Panc1 (cell line): Measurements from ENCODE around the gene FBXL17. TPM values are rescaled to one million over a fixed set of nuclear protein-coding genes. Genes with fewer than 3 reads are reported as not detected.

Experiments
- ATAC-seq: fragments of 200-7000 bp; cut with Tn5 transposase; 2 replicates; pipeline ENCODE4 v1.9.1; 2020; ENCODE audit warnings: mild to moderate bottlenecking, moderate library complexity
- BruUV-seq: library from RNA; stranded (reverse); fragments of 400-500 nt; replicated peaks from 2 replicates; lab custom pipeline; 2021; lab: Mats Ljungman, UMichigan
- CTCF ChIA-PET: fragments of 300-600 bp; sonication (Branson Sonifier 250); formaldehyde crosslinking; loops from one replicate; lab custom pipeline; 2022; ENCODE audit warnings: antibody characterized with exemption; lab: Charles Lee
- POLR2A ChIA-PET: fragments of 300-600 bp; sonication (Branson Sonifier 250); formaldehyde crosslinking; loops from one replicate; lab custom pipeline; 2022; ENCODE audit warnings: antibody characterized with exemption; lab: Charles Lee
- DNase-seq: peaks from one replicate; pipeline ENCODE4 v3.0.0-alpha.2; 2010; ENCODE audit warnings: low read depth, low spot score
- H3K27ac ChIP-seq: 2 replicates; pipeline ENCODE4 v1.5.1; 2011; ENCODE audit warnings: mild to moderate bottlenecking, low read length, inconsistent platforms
- H3K27me3 ChIP-seq: fragments of 200-500 bp; sonication (Bioruptor generic); 2 replicates; pipeline ENCODE4 v1.6.0; 2014; ENCODE audit warnings: low read length, inconsistent platforms; ENCODE audit not compliant: control insufficient read depth, insufficient read depth
- H3K36me3 ChIP-seq: fragments of 200-500 bp; sonication (Bioruptor generic); 2 replicates; pipeline ENCODE4 v1.5.1; 2014; ENCODE audit warnings: inconsistent platforms, mild to moderate bottlenecking, low read length, moderate library complexity; ENCODE audit not compliant: control insufficient read depth, insufficient read depth
- H3K4me1 ChIP-seq: 2 replicates; pipeline ENCODE4 v1.5.1; 2011; ENCODE audit warnings: inconsistent platforms, mild to moderate bottlenecking, low read length, moderate library complexity; ENCODE audit not compliant: control insufficient read depth, insufficient read depth
- H3K4me3 ChIP-seq, 2 experiments: 2 replicates each; pipeline ENCODE4 v1.5.1; 2011 to 2012; ENCODE audit warnings: low read depth in 2 of 2, low read length in 2 of 2, mild to moderate bottlenecking in 2 of 2, inconsistent platforms in 1 of 2, moderate library complexity in 1 of 2
- H3K9me3 ChIP-seq: fragments of 200-500 bp; sonication (Bioruptor generic); 2 replicates; pipeline ENCODE4 v1.5.1; 2014; ENCODE audit warnings: low read depth, mild to moderate bottlenecking, inconsistent platforms, low read length, moderate library complexity; ENCODE audit not compliant: control insufficient read depth, insufficient read depth
- CTCF ChIP-seq: fragments of 450-650 bp; IDR thresholded peaks from 2 replicates; pipeline ENCODE4 v1.5.1; 2017; ENCODE audit warnings: mild to moderate bottlenecking
- POLR2AphosphoS5 ChIP-seq: IDR thresholded peaks from 2 replicates; pipeline ENCODE4 v1.6.1; 2012; ENCODE audit warnings: mild to moderate bottlenecking, low read depth, low read length, moderate library complexity
- REST ChIP-seq, 2 experiments: IDR thresholded peaks; 2 replicates each; pipeline ENCODE4 v1.6.1; 2011 to 2012; ENCODE audit warnings: low read depth in 2 of 2, control low read depth in 1 of 2, low read length in 1 of 2, mild to moderate bottlenecking in 1 of 2, moderate library complexity in 1 of 2; ENCODE audit not compliant: insufficient read depth in 1 of 2
- SIN3A ChIP-seq: IDR thresholded peaks from 2 replicates; pipeline ENCODE4 v1.6.1; 2012; ENCODE audit warnings: low read depth, mild to moderate bottlenecking, low read length, moderate library complexity, borderline replicate concordance; ENCODE audit not compliant: insufficient read depth
- TCF7L2 ChIP-seq: IDR thresholded peaks from 2 replicates; pipeline ENCODE4 v1.6.1; 2011; ENCODE audit warnings: mild to moderate bottlenecking, low read depth, low read length, inconsistent platforms
- in situ Hi-C: cut with HindIII; loops from 2 replicates; pipeline ENCODE4 v1.10.0; 2016; ENCODE audit warnings: low sequenced_read_pairs, low pct_unique_long_range_greater_than_20kb
- intact Hi-C: fragments of 100-400 bp; cut with micrococcal nuclease; formaldehyde crosslinking; loops from one replicate; pipeline ENCODE4 v1.10.0; 2022; ENCODE audit not compliant: unreplicated experiment
- total RNA-seq: library from RNA; stranded (reverse); gene quantifications from one replicate; pipeline ENCODE4 v1.2.1, GENCODE V29; 2021; ENCODE audit not compliant: unreplicated experiment

The FBXL17 gene
- total RNA-seq, 1 experiment from 2014 or later: 17.4 TPM

GRCh38 chr5:107959573-107960279, 422.2 kb downstream of the FBXL17 start:
- DNase-seq: no peak
- no peaks in the 10 kb centered on the region for H3K27me3 ChIP-seq
- in situ Hi-C loops (no loop called here), intact Hi-C loops (no loop called here)
- no peaks in the 10 kb centered on the region for H3K9me3 ChIP-seq
- H3K4me1 ChIP-seq: no peaks in the 10 kb centered on the region
- no peak overlapping the region for H3K4me3 ChIP-seq
- no peaks in the 10 kb centered on the region for H3K36me3 ChIP-seq
- CTCF ChIA-PET: no interaction called here
- ATAC-seq: no peak
- BruUV-seq: no TSS peak
- no peak for TF ChIP-seq SIN3A
- no peak for TF ChIP-seq CTCF
- TF ChIP-seq POLR2AphosphoS5: no peak
- no peak for TF ChIP-seq TCF7L2
- TF ChIP-seq REST (IDR thresholded peaks at IDR 0.05; ENCODE audit: insufficient read depth in 1 of 2, low read depth in 2 of 2, low read length in 1 of 2): no peak
- POLR2A ChIA-PET: no interaction called here
- H3K27ac ChIP-seq: no peak overlapping the region

- Histone ChIP-seq H3K36me3 (no peaks in the 10 kb centered on the region), H3K27me3 (no peaks in the 10 kb centered on the region), H3K4me1 (no peaks in the 10 kb centered on the region), H3K27ac (no peak overlapping the region), H3K9me3 (no peaks in the 10 kb centered on the region), H3K4me3 (no peak overlapping the region)
- DNase-seq (no peak), ATAC-seq (no peak)
- intact Hi-C loops: no loop called here
- ChIA-PET CTCF (no interaction called here), POLR2A (no interaction called here)
- TF ChIP-seq REST (IDR thresholded peaks at IDR 0.05; ENCODE audit: insufficient read depth in 1 of 2, low read depth in 2 of 2, low read length in 1 of 2): no peak
- TF ChIP-seq POLR2AphosphoS5: no peak
- TF ChIP-seq TCF7L2: no peak
- TF ChIP-seq SIN3A: no peak
- TF ChIP-seq CTCF: no peak
- BruUV-seq: no TSS peak
- in situ Hi-C loops: no loop called here
Measured at GRCh38 chr5:107958861-107959260, 423.0 kb downstream of the FBXL17 start.
